ENCODE results near the gene SEC24B.

SEC24B gene

GRCh38 chr4:109432203-109432602, 1.4 kb upstream of the SEC24B start:
- Histone ChIP-seq H3K9ac (ENCODE audit: low read depth, low read length) (peak overlapping the region; percentile 67; the same call in 1 of the 2 replicates), H2AFZ (ENCODE audit: low read depth, low read length) (no peak overlapping the region), H3K4me3 (ENCODE audit: low read depth in 1 of 2, low read length in 2 of 2) (no peak overlapping the region), H3K79me2 (ENCODE audit: insufficient read depth, low read length) (peaks cover 46% of the 10 kb centered on the region), H3K27me3 (ENCODE audit: insufficient read depth, low read length, poor library complexity) (no peaks in the 10 kb centered on the region), H4K20me1 (ENCODE audit: insufficient read depth, low read length) (peaks cover 30% of the 10 kb centered on the region), H3K27ac (ENCODE audit: low read length) (no peak overlapping the region), H3K4me2 (ENCODE audit: insufficient read depth, low read length) (peak overlapping the region; percentile 69), H3K4me1 (ENCODE audit: insufficient read depth, low read length) (peaks cover 38% of the 10 kb centered on the region), H3K9me3 (ENCODE audit: insufficient read depth, low read length, severe bottlenecking) (no peaks in the 10 kb centered on the region), H3K36me3 (ENCODE audit: insufficient read depth, low read length) (peaks cover 4% of the 10 kb centered on the region; the same call in 1 of the 2 replicates)
- no peak for ATAC-seq (ENCODE audit: insufficient read depth, low read depth)
- no peak for DNase-seq
- TF ChIP-seq CTCF (IDR thresholded peaks at IDR 0.05; ENCODE audit: borderline replicate concordance, extremely low read depth, low read length, poor library complexity, severe bottlenecking) (no peak), EZH2 (IDR thresholded peaks at IDR 0.05; ENCODE audit: borderline replicate concordance, low read depth, low read length, severe bottlenecking) (no peak)

GRCh38 chr4:109432696-109433095, 919 bp upstream of the SEC24B start:
- H4K20me1 ChIP-seq (ENCODE audit: insufficient read depth, low read length): peaks cover 33% of the 10 kb centered on the region
- TF ChIP-seq CTCF (IDR thresholded peaks at IDR 0.05; ENCODE audit: borderline replicate concordance, extremely low read depth, low read length, poor library complexity, severe bottlenecking) (no peak), EZH2 (IDR thresholded peaks at IDR 0.05; ENCODE audit: borderline replicate concordance, low read depth, low read length, severe bottlenecking) (no peak)
- H3K4me1 ChIP-seq (ENCODE audit: insufficient read depth, low read length): peaks cover 38% of the 10 kb centered on the region
- H3K79me2 ChIP-seq (ENCODE audit: insufficient read depth, low read length): peaks cover 51% of the 10 kb centered on the region
- no peaks in the 10 kb centered on the region for H3K27me3 ChIP-seq (ENCODE audit: insufficient read depth, low read length, poor library complexity)
- DNase-seq (no peak), ATAC-seq (ENCODE audit: insufficient read depth, low read depth) (no peak)
- peak overlapping the region; percentile 31 to 94; a peak in 3 of 4 replicates for H3K4me3 ChIP-seq (ENCODE audit: low read depth in 1 of 2, low read length in 2 of 2)
- H3K9ac ChIP-seq (ENCODE audit: low read depth, low read length): peak overlapping the region; percentile 67
- peak overlapping the region; percentile 80 for H2AFZ ChIP-seq (ENCODE audit: low read depth, low read length)
- H3K36me3 ChIP-seq (ENCODE audit: insufficient read depth, low read length): peaks cover 4% of the 10 kb centered on the region; the same call in 1 of the 2 replicates
- H3K4me2 ChIP-seq (ENCODE audit: insufficient read depth, low read length): peak overlapping the region; percentile 69
- H3K9me3 ChIP-seq (ENCODE audit: insufficient read depth, low read length, severe bottlenecking): no peaks in the 10 kb centered on the region
- H3K27ac ChIP-seq (ENCODE audit: low read length): peak overlapping the region; percentile 69

- peak overlapping the region; percentile 80 for H2AFZ ChIP-seq (ENCODE audit: low read depth, low read length)
- H3K27ac ChIP-seq (ENCODE audit: low read length): peak overlapping the region; percentile 84
- H4K20me1 ChIP-seq (ENCODE audit: insufficient read depth, low read length): peaks cover 40% of the 10 kb centered on the region
- H3K79me2 ChIP-seq (ENCODE audit: insufficient read depth, low read length): peaks cover 67% of the 10 kb centered on the region
- H3K9me3 ChIP-seq (ENCODE audit: insufficient read depth, low read length, severe bottlenecking): no peaks in the 10 kb centered on the region
- H3K27me3 ChIP-seq (ENCODE audit: insufficient read depth, low read length, poor library complexity): no peaks in the 10 kb centered on the region
- ATAC-seq (ENCODE audit: insufficient read depth, low read depth) (peak; percentile 36), DNase-seq (peak; percentile 51)
- H3K9ac ChIP-seq (ENCODE audit: low read depth, low read length): peak overlapping the region; percentile 67
- H3K4me2 ChIP-seq (ENCODE audit: insufficient read depth, low read length): peak overlapping the region; percentile 81
- H3K36me3 ChIP-seq (ENCODE audit: insufficient read depth, low read length): peaks cover 4% of the 10 kb centered on the region
- peak overlapping the region; percentile 87 to 94; a peak in 3 of 4 replicates for H3K4me3 ChIP-seq (ENCODE audit: low read depth in 1 of 2, low read length in 2 of 2)
- H3K4me1 ChIP-seq (ENCODE audit: insufficient read depth, low read length): peaks cover 43% of the 10 kb centered on the region
- TF ChIP-seq CTCF (IDR thresholded peaks at IDR 0.05; ENCODE audit: borderline replicate concordance, extremely low read depth, low read length, poor library complexity, severe bottlenecking) (no peak), EZH2 (IDR thresholded peaks at IDR 0.05; ENCODE audit: borderline replicate concordance, low read depth, low read length, severe bottlenecking) (no peak)
Measured at GRCh38 chr4:109434007-109434971, 674 bp downstream of the SEC24B start.

Data from DND-41 (cell line).